ENCODE measurements around the gene PLEKHG4B.

The PLEKHG4B gene

DNA sequence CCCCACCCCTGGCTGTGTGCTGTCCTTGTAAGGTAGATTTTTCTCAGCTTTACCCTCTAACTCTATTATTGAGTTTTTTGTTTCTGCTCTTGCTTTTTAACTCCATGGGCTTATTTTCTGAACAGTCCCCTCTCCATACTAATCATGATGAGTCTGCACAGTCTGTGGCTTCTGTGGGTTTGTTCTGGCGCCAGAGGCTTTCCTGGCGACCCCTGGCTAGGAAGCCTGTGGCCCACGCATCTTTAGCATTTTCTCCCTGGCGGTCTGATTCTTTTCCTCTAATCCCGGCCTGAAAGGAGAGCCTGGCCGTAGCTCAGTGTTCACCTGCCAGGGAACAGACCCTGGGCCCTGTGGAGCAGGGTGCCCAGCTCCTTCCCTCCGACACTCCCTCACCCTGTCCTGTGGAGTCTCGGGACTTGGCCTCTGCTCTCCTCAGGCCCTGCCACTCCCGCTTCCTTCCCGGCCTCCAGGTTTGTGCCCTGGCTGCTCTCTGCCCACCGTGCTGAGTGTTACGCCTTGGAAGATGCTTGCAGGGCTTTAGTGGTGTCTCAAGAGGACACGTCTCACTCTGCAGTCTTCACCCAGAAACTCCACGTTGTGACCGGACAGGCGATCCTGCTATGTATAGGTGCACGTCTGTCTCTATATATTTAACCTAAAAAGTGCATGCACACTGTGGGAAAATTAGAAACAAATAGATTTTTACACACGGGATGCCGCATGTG is 67.6 kb downstream of the PLEKHG4B start:
- no peak for TF ChIP-seq CEBPB (IDR thresholded peaks at IDR 0.05)
- TF ChIP-seq CREB1 (IDR thresholded peaks at IDR 0.05; ENCODE audit: low read depth): no peak
- no peak for TF ChIP-seq TAF1 (IDR thresholded peaks at IDR 0.05; ENCODE audit: low read depth)
- no peak for TF ChIP-seq REST (IDR thresholded peaks at IDR 0.05; ENCODE audit: low read depth)
- no peak for TF ChIP-seq MAX (IDR thresholded peaks at IDR 0.05)
- TF ChIP-seq TCF12 (IDR thresholded peaks at IDR 0.05; ENCODE audit: low read depth): no peak
- no peak for TF ChIP-seq TEAD4 (IDR thresholded peaks at IDR 0.05)
- TF ChIP-seq NFIC (IDR thresholded peaks at IDR 0.05): no peak
- no peak for TF ChIP-seq FOXM1 (IDR thresholded peaks at IDR 0.05; ENCODE audit: borderline replicate concordance, low read depth)
- no peak for TF ChIP-seq EP300 (IDR thresholded peaks at IDR 0.05; ENCODE audit: borderline replicate concordance)

- TF ChIP-seq ZBTB7A (IDR thresholded peaks at IDR 0.05; ENCODE audit: low read depth) (no peak), TCF12 (IDR thresholded peaks at IDR 0.05; ENCODE audit: low read depth) (no peak), EGR1 (IDR thresholded peaks at IDR 0.05) (no peak), NFIC (IDR thresholded peaks at IDR 0.05) (no peak), CEBPB (IDR thresholded peaks at IDR 0.05) (no peak), TEAD4 (IDR thresholded peaks at IDR 0.05) (no peak), TAF1 (IDR thresholded peaks at IDR 0.05; ENCODE audit: low read depth) (no peak), CREB1 (IDR thresholded peaks at IDR 0.05; ENCODE audit: low read depth) (no peak), REST (IDR thresholded peaks at IDR 0.05; ENCODE audit: low read depth) (no peak), EP300 (IDR thresholded peaks at IDR 0.05; ENCODE audit: borderline replicate concordance) (no peak), YY1 (IDR thresholded peaks at IDR 0.05; ENCODE audit: low read depth) (no peak), MAX (IDR thresholded peaks at IDR 0.05) (no peak), FOXM1 (IDR thresholded peaks at IDR 0.05; ENCODE audit: borderline replicate concordance, low read depth) (no peak)
- TF ChIP-seq, protein P1, sequence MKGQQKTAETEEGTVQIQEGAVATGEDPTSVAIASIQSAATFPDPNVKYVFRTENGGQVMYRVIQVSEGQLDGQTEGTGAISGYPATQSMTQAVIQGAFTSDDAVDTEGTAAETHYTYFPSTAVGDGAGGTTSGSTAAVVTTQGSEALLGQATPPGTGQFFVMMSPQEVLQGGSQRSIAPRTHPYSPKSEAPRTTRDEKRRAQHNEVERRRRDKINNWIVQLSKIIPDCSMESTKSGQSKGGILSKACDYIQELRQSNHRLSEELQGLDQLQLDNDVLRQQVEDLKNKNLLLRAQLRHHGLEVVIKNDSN (IDR thresholded peaks at IDR 0.05): no peak
Observed at GRCh38 chr5:160173-160510, 68.2 kb downstream of the PLEKHG4B start.

GRCh38 chr5:160921-161802 is 69.2 kb downstream of the PLEKHG4B start:
- no peak for TF ChIP-seq CEBPB (IDR thresholded peaks at IDR 0.05)
- no peak for TF ChIP-seq TEAD4 (IDR thresholded peaks at IDR 0.05)
- TF ChIP-seq YY1 (IDR thresholded peaks at IDR 0.05; ENCODE audit: low read depth): no peak
- TF ChIP-seq EP300 (IDR thresholded peaks at IDR 0.05; ENCODE audit: borderline replicate concordance): no peak

- no peak for TF ChIP-seq TEAD4 (IDR thresholded peaks at IDR 0.05)
- TF ChIP-seq MAX (IDR thresholded peaks at IDR 0.05): no peak
- TF ChIP-seq YY1 (IDR thresholded peaks at IDR 0.05; ENCODE audit: low read depth): no peak
- no peak for TF ChIP-seq FOXM1 (IDR thresholded peaks at IDR 0.05; ENCODE audit: borderline replicate concordance, low read depth)
- TF ChIP-seq, protein P1 (IDR thresholded peaks at IDR 0.05): no peak
- TF ChIP-seq TCF12 (IDR thresholded peaks at IDR 0.05; ENCODE audit: low read depth): no peak
Observed at GRCh38 chr5:161803-162110, 69.8 kb downstream of the PLEKHG4B start.

DNA sequence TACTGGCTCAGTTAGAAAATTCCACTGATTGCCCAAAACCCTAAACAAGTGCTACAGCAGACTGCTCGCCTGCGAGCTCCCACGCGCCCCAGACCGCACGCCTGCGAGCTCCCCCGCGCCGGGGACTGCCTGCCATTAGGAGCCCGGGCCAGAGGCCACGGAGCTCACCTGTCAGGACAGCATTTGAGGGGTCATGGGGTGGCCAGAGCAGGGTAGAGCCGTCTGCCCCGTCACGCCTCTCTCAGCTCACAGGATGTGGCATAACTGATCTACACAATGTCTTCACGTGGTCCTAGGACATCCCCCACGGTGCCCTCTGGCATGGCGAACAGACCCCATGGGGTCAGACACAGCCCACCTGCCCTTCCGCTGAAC is 70.2 kb downstream of the PLEKHG4B start:
- TF ChIP-seq ZBTB7A (IDR thresholded peaks at IDR 0.05; ENCODE audit: low read depth) (no peak), TAF1 (IDR thresholded peaks at IDR 0.05; ENCODE audit: low read depth) (no peak), RAD21 (IDR thresholded peaks at IDR 0.05; ENCODE audit: low read depth) (no peak), FOXM1 (IDR thresholded peaks at IDR 0.05; ENCODE audit: borderline replicate concordance, low read depth) (no peak), EGR1 (IDR thresholded peaks at IDR 0.05) (no peak), EP300 (IDR thresholded peaks at IDR 0.05; ENCODE audit: borderline replicate concordance) (no peak), TEAD4 (IDR thresholded peaks at IDR 0.05) (no peak), TCF12 (IDR thresholded peaks at IDR 0.05; ENCODE audit: low read depth) (no peak), YY1 (IDR thresholded peaks at IDR 0.05; ENCODE audit: low read depth) (no peak), REST (IDR thresholded peaks at IDR 0.05; ENCODE audit: low read depth) (no peak), CREB1 (IDR thresholded peaks at IDR 0.05; ENCODE audit: low read depth) (no peak), MAX (IDR thresholded peaks at IDR 0.05) (no peak), CEBPB (IDR thresholded peaks at IDR 0.05) (no peak), NFIC (IDR thresholded peaks at IDR 0.05) (no peak)
- TF ChIP-seq, protein P1 (IDR thresholded peaks at IDR 0.05): no peak

Data from Ishikawa (cell line).